ENCODE results near the gene CECR2. TPM values are rescaled to one million over a fixed set of nuclear protein-coding genes. Genes with fewer than 3 reads are reported as not detected.

Gene CECR2
- polyA plus RNA-seq, 1 of the 3 experiments (the other 2 are of a cell fraction): not detected

- 91% methylated on average over 5 of the region's 5 CpGs for WGBS (ENCODE audit: low lambda C conversion rate)
- H3F3A ChIP-seq (replicated peaks; ENCODE audit: insufficient read depth): no peaks in the 10 kb centered on the region
- H3K27ac ChIP-seq (ENCODE audit: low read depth in 2 of 2, low read length in 1 of 2): no peak overlapping the region
- H3K79me2 ChIP-seq (ENCODE audit: insufficient read depth): no peaks in the 10 kb centered on the region
- H2AFZ ChIP-seq (ENCODE audit: low read depth): no peak overlapping the region
- TF ChIP-seq RCOR1 (IDR thresholded peaks at IDR 0.05; ENCODE audit: low read length) (no peak), RAD21 (IDR thresholded peaks at IDR 0.05; ENCODE audit: low read length) (no peak), TAF1 (IDR thresholded peaks at IDR 0.05; ENCODE audit: borderline replicate concordance, low read depth, low read length) (no peak), NRF1 (IDR thresholded peaks at IDR 0.05; ENCODE audit: low read depth, low read length) (no peak), NFIC (IDR thresholded peaks at IDR 0.05; ENCODE audit: borderline replicate concordance) (no peak), RXRA (IDR thresholded peaks at IDR 0.05; ENCODE audit: borderline replicate concordance, low read depth) (no peak), FOSL2 (IDR thresholded peaks at IDR 0.05; ENCODE audit: borderline replicate concordance, low read depth) (no peak), YY1 (IDR thresholded peaks at IDR 0.05; ENCODE audit: low read depth) (no peak), TCF12 (IDR thresholded peaks at IDR 0.05) (no peak), MEF2A (IDR thresholded peaks at IDR 0.05; ENCODE audit: borderline replicate concordance, low read depth) (no peak), ELF1 (IDR thresholded peaks at IDR 0.05) (no peak), GATA2 (CRISPR knock-in tag; IDR thresholded peaks at IDR 0.05) (no peak), TEAD4 (IDR thresholded peaks at IDR 0.05; ENCODE audit: borderline replicate concordance, insufficient read depth) (no peak)
- H3K27me3 ChIP-seq (ENCODE audit: insufficient read depth): no peaks in the 10 kb centered on the region
- H3K9me3 ChIP-seq: no peaks in the 10 kb centered on the region
- no peaks in the 10 kb centered on the region for H4K20me1 ChIP-seq (ENCODE audit: insufficient read depth)
- H3K4me3 ChIP-seq (ENCODE audit: low read depth in 2 of 2, low read length in 1 of 2): no peak overlapping the region
- CTCF ChIA-PET: interaction anchor here (1.6 kb wide), 1 partner anchor 17 kb away, joined by 4 read pairs; no protein-coding TSS in a partner anchor
- DNase-seq: no peak
- POLR2A ChIA-PET: no interaction called here
- H3K9ac ChIP-seq: no peak overlapping the region
- H3K9me2 ChIP-seq: no peaks in the 10 kb centered on the region
- no peaks in the 10 kb centered on the region; a peak in 1 of 4 replicates for H3K4me1 ChIP-seq (ENCODE audit: control insufficient read depth in 1 of 2, insufficient read depth in 2 of 2, low read depth in 1 of 2, low read length in 1 of 2)
- no peak overlapping the region for H3K4me2 ChIP-seq
- no peaks in the 10 kb centered on the region for H3K36me3 ChIP-seq (replicated peaks in 1 of 2; ENCODE audit: control insufficient read depth in 1 of 2, insufficient read depth in 2 of 2, low read length in 1 of 2)
Measured at GRCh38 chr22:17575151-17575550, 205.9 kb downstream of the CECR2 start.

GRCh38 chr22:17575681-17576080 lies 206.4 kb downstream of the CECR2 start:
- Histone ChIP-seq H3K4me2 (no peak overlapping the region), H3K9ac (no peak overlapping the region), H3F3A (replicated peaks; ENCODE audit: insufficient read depth) (no peaks in the 10 kb centered on the region), H4K20me1 (ENCODE audit: insufficient read depth) (no peaks in the 10 kb centered on the region), H3K4me3 (ENCODE audit: low read depth in 2 of 2, low read length in 1 of 2) (no peak overlapping the region), H3K4me1 (ENCODE audit: control insufficient read depth in 1 of 2, insufficient read depth in 2 of 2, low read depth in 1 of 2, low read length in 1 of 2) (no peaks in the 10 kb centered on the region), H3K79me2 (ENCODE audit: insufficient read depth) (no peaks in the 10 kb centered on the region), H3K9me3 (no peaks in the 10 kb centered on the region), H3K36me3 (replicated peaks in 1 of 2; ENCODE audit: control insufficient read depth in 1 of 2, insufficient read depth in 2 of 2, low read length in 1 of 2) (no peaks in the 10 kb centered on the region), H3K27ac (ENCODE audit: low read depth in 2 of 2, low read length in 1 of 2) (no peak overlapping the region), H3K9me2 (no peaks in the 10 kb centered on the region), H2AFZ (ENCODE audit: low read depth) (no peak overlapping the region), H3K27me3 (ENCODE audit: insufficient read depth) (no peaks in the 10 kb centered on the region)
- CTCF ChIA-PET: interaction anchor here (1.6 kb wide), 1 partner anchor 17 kb away, joined by 4 read pairs; no protein-coding TSS in a partner anchor
- WGBS (ENCODE audit: low lambda C conversion rate): 90% methylated on average over 4 of the region's 4 CpGs
- DNase-seq: no peak
- POLR2A ChIA-PET: no interaction called here
- TF ChIP-seq RAD21 (IDR thresholded peaks at IDR 0.05; ENCODE audit: low read length): no peak
- no peak for TF ChIP-seq FOXM1 (IDR thresholded peaks at IDR 0.05; ENCODE audit: low read depth)

- Histone ChIP-seq H3K79me2 (ENCODE audit: insufficient read depth) (no peaks in the 10 kb centered on the region), H3K27ac (ENCODE audit: low read depth in 2 of 2, low read length in 1 of 2) (no peak overlapping the region), H4K20me1 (ENCODE audit: insufficient read depth) (no peaks in the 10 kb centered on the region), H3K4me3 (ENCODE audit: low read depth in 2 of 2, low read length in 1 of 2) (no peak overlapping the region), H3K9me3 (no peaks in the 10 kb centered on the region), H3K4me2 (no peak overlapping the region), H3K27me3 (ENCODE audit: insufficient read depth) (no peaks in the 10 kb centered on the region), H3K36me3 (replicated peaks in 1 of 2; ENCODE audit: control insufficient read depth in 1 of 2, insufficient read depth in 2 of 2, low read length in 1 of 2) (no peaks in the 10 kb centered on the region), H3K9me2 (no peaks in the 10 kb centered on the region), H3K9ac (no peak overlapping the region), H3K4me1 (ENCODE audit: control insufficient read depth in 1 of 2, insufficient read depth in 2 of 2, low read depth in 1 of 2, low read length in 1 of 2) (no peaks in the 10 kb centered on the region), H2AFZ (ENCODE audit: low read depth) (no peak overlapping the region), H3F3A (replicated peaks; ENCODE audit: insufficient read depth) (no peaks in the 10 kb centered on the region)
- ChIA-PET CTCF (interaction anchor here (1.6 kb wide), 1 partner anchor 18 kb away, joined by 4 read pairs; no protein-coding TSS in a partner anchor), POLR2A (interaction anchor here (0.6 kb wide), 1 partner anchor 341 kb away, joined by 5 read pairs; no protein-coding TSS in a partner anchor)
- TF ChIP-seq TAF1 (IDR thresholded peaks at IDR 0.05; ENCODE audit: borderline replicate concordance, low read depth, low read length): no peak
- no peak for TF ChIP-seq REST (IDR thresholded peaks at IDR 0.05; ENCODE audit: low read depth, low read length)
- no peak for TF ChIP-seq POLR2AphosphoS5 (IDR thresholded peaks at IDR 0.05; ENCODE audit: low read depth, low read length)
- TF ChIP-seq TCF12 (IDR thresholded peaks at IDR 0.05): no peak
- DNase-seq: no peak
- WGBS (ENCODE audit: low lambda C conversion rate): 72% methylated on average over 6 of the region's 6 CpGs
Measured at GRCh38 chr22:17576470-17576869, 207.2 kb downstream of the CECR2 start.
